Calu3 (cell line): ENCODE measurements around the gene SLC39A11. TPM values are rescaled to one million over a fixed set of nuclear protein-coding genes. Genes with fewer than 3 reads are reported as not detected.

Experiments
- BruUV-seq: library from RNA; stranded (reverse); fragments of 400-500 nt; replicated peaks from 2 replicates; lab custom pipeline; 2021; lab: Mats Ljungman, UMichigan
- CTCF ChIA-PET: fragments of 300-600 bp; sonication (Branson Sonifier 250); formaldehyde crosslinking; loops from one replicate; lab custom pipeline; 2022; ENCODE audit warnings: antibody characterized with exemption; lab: Charles Lee
- DNase-seq: peaks from one replicate; pipeline ENCODE4 v3.0.0; 2022
- H3K27ac Mint-ChIP-seq: one replicate; pipeline ENCODE4 v1.8.0; 2022; ENCODE audit warnings: mixed read lengths; ENCODE audit not compliant: unreplicated experiment
- H3K27me3 Mint-ChIP-seq: one replicate; pipeline ENCODE4 v1.8.0; 2022; ENCODE audit warnings: mixed read lengths; ENCODE audit not compliant: unreplicated experiment
- H3K36me3 Mint-ChIP-seq: one replicate; pipeline ENCODE4 v1.8.0; 2022; ENCODE audit warnings: mild to moderate bottlenecking, moderate library complexity, mixed read lengths; ENCODE audit not compliant: insufficient read depth, unreplicated experiment
- H3K4me1 Mint-ChIP-seq: one replicate; pipeline ENCODE4 v1.8.0; 2022; ENCODE audit warnings: mild to moderate bottlenecking, low read depth, mixed read lengths; ENCODE audit not compliant: unreplicated experiment
- H3K4me3 Mint-ChIP-seq: one replicate; pipeline ENCODE4 v1.8.0; 2022; ENCODE audit warnings: mild to moderate bottlenecking, low read depth, moderate library complexity, mixed read lengths; ENCODE audit not compliant: unreplicated experiment
- H3K9me3 Mint-ChIP-seq: one replicate; pipeline ENCODE4 v1.8.0; 2022; ENCODE audit warnings: low read depth, mixed read lengths; ENCODE audit not compliant: unreplicated experiment
- CTCF ChIP-seq: fragments of 200-600 bp; IDR thresholded peaks from one replicate; pipeline ENCODE4 v1.8.0; 2022; ENCODE audit warnings: antibody characterized with exemption; ENCODE audit not compliant: unreplicated experiment
- intact Hi-C: fragments of 100-400 bp; cut with micrococcal nuclease; formaldehyde crosslinking; loops from one replicate; pipeline ENCODE4 v1.10.0; 2022; ENCODE audit not compliant: unreplicated experiment
- total RNA-seq: library from RNA; stranded (reverse); gene quantifications from 2 replicates; pipeline ENCODE4 v1.2.3, GENCODE V29; 2022

Gene SLC39A11
- total RNA-seq, 1 experiment from 2014 or later: 60.3 TPM

DNA sequence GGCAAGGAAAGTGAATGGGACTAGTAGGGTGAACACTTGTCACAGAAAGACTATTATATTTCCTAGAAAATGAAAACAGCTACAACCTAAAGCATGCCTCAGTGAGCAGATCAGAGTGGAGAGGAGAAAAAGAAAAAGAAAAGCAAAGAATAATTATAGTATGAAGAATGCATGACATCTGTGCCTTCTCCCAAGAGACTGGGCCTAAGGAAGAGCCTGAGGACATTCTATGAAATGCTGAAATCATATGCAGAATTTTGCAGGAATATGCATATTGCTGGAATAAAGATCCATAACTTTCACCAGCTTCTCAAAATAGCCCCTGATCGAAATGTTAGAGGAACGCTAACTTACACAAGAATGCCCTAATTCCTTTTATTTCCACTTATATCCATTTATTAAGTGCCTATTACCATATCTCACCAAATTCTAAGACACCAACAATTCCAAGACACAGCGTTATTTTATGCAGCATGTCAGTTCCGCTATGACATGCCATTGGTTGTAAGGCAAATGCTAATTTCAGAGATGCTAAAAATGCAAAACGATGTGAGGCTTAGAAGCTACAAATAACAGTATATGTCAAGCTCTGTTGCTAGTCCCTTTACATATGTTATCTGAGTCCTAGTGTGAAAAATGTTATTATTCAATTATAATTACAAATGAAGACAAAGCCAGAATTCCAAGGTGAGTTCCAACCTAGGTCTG lies 171.0 kb downstream of the SLC39A11 start:
- H3K36me3 Mint-ChIP-seq: no peaks in the 10 kb centered on the region
- CTCF ChIA-PET: no interaction called here

DNA sequence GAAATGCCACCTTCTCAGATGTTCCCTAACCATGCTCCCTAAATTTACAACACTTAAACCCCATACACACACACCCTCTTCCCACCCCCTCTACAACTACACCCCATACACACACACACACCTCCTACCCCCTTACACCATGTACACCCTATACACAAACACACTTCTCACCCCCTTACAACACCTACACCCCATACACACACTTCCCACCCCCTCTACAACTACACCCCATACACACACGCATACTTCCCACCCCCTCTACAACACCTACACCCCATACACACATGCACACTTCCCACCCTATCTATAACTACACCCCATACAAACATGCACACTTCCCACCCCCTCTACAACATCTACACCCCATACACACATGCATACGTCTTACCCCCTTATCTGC lies 172.0 kb downstream of the SLC39A11 start:
- Mint-ChIP-seq H3K9me3 (peaks cover 3% of the 10 kb centered on the region), H3K4me1 (no peaks in the 10 kb centered on the region), H3K36me3 (no peaks in the 10 kb centered on the region), H3K27me3 (no peaks in the 10 kb centered on the region), H3K4me3 (no peak overlapping the region), H3K27ac (no peak overlapping the region)
- CTCF ChIA-PET: no interaction called here
- no peak for DNase-seq
- no TSS peak for BruUV-seq
- no peak for TF ChIP-seq CTCF
- intact Hi-C loops: no loop called here

More for the DNA sequence above, 171.0 kb downstream of the SLC39A11 start:
- no peak overlapping the region for H3K27ac Mint-ChIP-seq
- no TSS peak for BruUV-seq
- intact Hi-C loops: no loop called here
- no peak for DNase-seq
- peaks cover 3% of the 10 kb centered on the region for H3K9me3 Mint-ChIP-seq
- TF ChIP-seq CTCF: no peak
- H3K27me3 Mint-ChIP-seq: no peaks in the 10 kb centered on the region
- H3K4me3 Mint-ChIP-seq: no peak overlapping the region
- H3K4me1 Mint-ChIP-seq: no peaks in the 10 kb centered on the region

GRCh38 chr17:72916991-72917390 lies 175.5 kb downstream of the SLC39A11 start:
- BruUV-seq: no TSS peak
- Mint-ChIP-seq H3K4me1 (no peaks in the 10 kb centered on the region), H3K36me3 (no peaks in the 10 kb centered on the region), H3K27me3 (no peaks in the 10 kb centered on the region), H3K27ac (no peak overlapping the region), H3K9me3 (peaks cover 3% of the 10 kb centered on the region), H3K4me3 (no peak overlapping the region)
- CTCF ChIA-PET: no interaction called here
- TF ChIP-seq CTCF: no peak
- intact Hi-C loops: no loop called here
- DNase-seq: no peak

GRCh38 chr17:72915625-72916081 lies 176.8 kb downstream of the SLC39A11 start:
- Mint-ChIP-seq H3K4me1 (no peaks in the 10 kb centered on the region), H3K27me3 (no peaks in the 10 kb centered on the region), H3K9me3 (peaks cover 3% of the 10 kb centered on the region), H3K4me3 (no peak overlapping the region), H3K27ac (no peak overlapping the region), H3K36me3 (no peaks in the 10 kb centered on the region)
- intact Hi-C loops: no loop called here
- no peak for DNase-seq
- CTCF ChIA-PET: no interaction called here
- no TSS peak for BruUV-seq
- TF ChIP-seq CTCF: no peak
